Stimulated activated effector memory CD8-positive, alpha-beta T cell treated with anti-CD3 and anti-CD28 coated beads, Interleukin-12 subunit alpha, Interleukin-12 subunit beta, amount 100 ng/mL, for 72 hours (primary cell): Measurements from ENCODE around the gene SMARCD3.
A peak's percentile ranks its signal among the peaks of the same experiment; 100 is the strongest.

ENCODE experiments used
- ATAC-seq: fragments of 150-1000 bp; cut with Tn5 transposase; 2 replicates; pipeline ENCODE4 v1.10.0; 2021
- DNase-seq, 2 donors: peaks; one replicate each; pipeline ENCODE4 v3.0.0; 2021 to 2022; ENCODE audit warnings: low spot score in 2 of 2
- H3K27ac Mint-ChIP-seq: one replicate; pipeline ENCODE4 v1.8.0; 2022; ENCODE audit warnings: mild to moderate bottlenecking, mixed read lengths
- H3K36me3 Mint-ChIP-seq: one replicate; pipeline ENCODE4 v1.8.0; 2022; ENCODE audit warnings: mild to moderate bottlenecking, mixed read lengths
- H3K4me1 Mint-ChIP-seq: one replicate; pipeline ENCODE4 v1.8.0; 2022; ENCODE audit warnings: mixed read lengths
- H3K4me3 Mint-ChIP-seq: one replicate; pipeline ENCODE4 v1.8.0; 2022; ENCODE audit warnings: mild to moderate bottlenecking, mixed read lengths
- H3K9me3 Mint-ChIP-seq: one replicate; pipeline ENCODE4 v1.8.0; 2022; ENCODE audit warnings: mixed read lengths

Gene SMARCD3

GRCh38 chr7:151256410-151257045 is 8.0 kb upstream of the SMARCD3 start:
- ATAC-seq (no peak), DNase-seq (no peak)
- Mint-ChIP-seq H3K27ac (peak overlapping the region; percentile 35), H3K4me1 (peaks cover 9% of the 10 kb centered on the region), H3K36me3 (peaks cover 5% of the 10 kb centered on the region), H3K4me3 (no peak overlapping the region), H3K9me3 (no peaks in the 10 kb centered on the region)

GRCh38 chr7:151255390-151255789 is 6.9 kb upstream of the SMARCD3 start:
- Mint-ChIP-seq H3K36me3 (peaks cover 5% of the 10 kb centered on the region), H3K4me3 (no peak overlapping the region), H3K9me3 (no peaks in the 10 kb centered on the region), H3K4me1 (peaks cover 20% of the 10 kb centered on the region), H3K27ac (peak overlapping the region; percentile 64)
- DNase-seq (no peak), ATAC-seq (no peak)

GRCh38 chr7:151254851-151255250 is 6.4 kb upstream of the SMARCD3 start:
- Mint-ChIP-seq H3K9me3 (no peaks in the 10 kb centered on the region), H3K4me3 (no peak overlapping the region), H3K36me3 (peaks cover 5% of the 10 kb centered on the region), H3K27ac (peak overlapping the region; percentile 64), H3K4me1 (peaks cover 22% of the 10 kb centered on the region)
- DNase-seq, result no peak
- ATAC-seq, result no peak

GRCh38 chr7:151254316-151254715 is 5.8 kb upstream of the SMARCD3 start:
- H3K9me3 Mint-ChIP-seq, result no peaks in the 10 kb centered on the region
- H3K4me3 Mint-ChIP-seq, result no peak overlapping the region
- DNase-seq (no peak), ATAC-seq (no peak)
- no peak overlapping the region for H3K27ac Mint-ChIP-seq
- H3K4me1 Mint-ChIP-seq, result peaks cover 25% of the 10 kb centered on the region
- H3K36me3 Mint-ChIP-seq, result peaks cover 5% of the 10 kb centered on the region

GRCh38 chr7:151252961-151253711 is 4.6 kb upstream of the SMARCD3 start:
- Mint-ChIP-seq H3K27ac (no peak overlapping the region), H3K9me3 (no peaks in the 10 kb centered on the region), H3K4me1 (peaks cover 35% of the 10 kb centered on the region), H3K4me3 (peak overlapping the region; percentile 83), H3K36me3 (peaks cover 5% of the 10 kb centered on the region)
- DNase-seq (no peak), ATAC-seq (no peak)

GRCh38 chr7:151252561-151252835 is 4.0 kb upstream of the SMARCD3 start:
- Mint-ChIP-seq H3K4me1 (peaks cover 41% of the 10 kb centered on the region), H3K36me3 (peaks cover 5% of the 10 kb centered on the region), H3K4me3 (peak overlapping the region; percentile 83), H3K9me3 (no peaks in the 10 kb centered on the region), H3K27ac (no peak overlapping the region)
- DNase-seq (no peak), ATAC-seq (no peak)

GRCh38 chr7:151251689-151252560 is 3.4 kb upstream of the SMARCD3 start:
- peak; percentile 29 for ATAC-seq
- no peak overlapping the region for H3K27ac Mint-ChIP-seq

GRCh38 chr7:151251328-151251688 is 2.8 kb upstream of the SMARCD3 start:
- Mint-ChIP-seq H3K4me1 (peaks cover 51% of the 10 kb centered on the region), H3K9me3 (no peaks in the 10 kb centered on the region), H3K4me3 (peak overlapping the region; percentile 83), H3K27ac (no peak overlapping the region), H3K36me3 (peaks cover 4% of the 10 kb centered on the region)
- ATAC-seq (no peak), DNase-seq (no peak)

More at GRCh38 chr7:151251689-151252560, 3.4 kb upstream of the SMARCD3 start:
- peak overlapping the region; percentile 83 for H3K4me3 Mint-ChIP-seq
- no peak for DNase-seq
- no peaks in the 10 kb centered on the region for H3K9me3 Mint-ChIP-seq
- peaks cover 5% of the 10 kb centered on the region for H3K36me3 Mint-ChIP-seq
- H3K4me1 Mint-ChIP-seq, result peaks cover 44% of the 10 kb centered on the region

GRCh38 chr7:151250181-151251132 is 2.0 kb upstream of the SMARCD3 start:
- no peak for DNase-seq
- peak overlapping the region; percentile 83 for H3K4me3 Mint-ChIP-seq

GRCh38 chr7:151249732-151250072 is 1.2 kb upstream of the SMARCD3 start:
- Mint-ChIP-seq H3K9me3 (no peaks in the 10 kb centered on the region), H3K4me3 (peak overlapping the region; percentile 83), H3K27ac (peak overlapping the region; percentile 41), H3K36me3 (peaks cover 7% of the 10 kb centered on the region), H3K4me1 (peaks cover 59% of the 10 kb centered on the region)
- DNase-seq (no peak), ATAC-seq (no peak)

More at GRCh38 chr7:151250181-151251132, 2.0 kb upstream of the SMARCD3 start:
- ATAC-seq, result no peak
- peaks cover 56% of the 10 kb centered on the region for H3K4me1 Mint-ChIP-seq
- no peaks in the 10 kb centered on the region for H3K9me3 Mint-ChIP-seq
- peaks cover 7% of the 10 kb centered on the region for H3K36me3 Mint-ChIP-seq
- H3K27ac Mint-ChIP-seq, result no peak overlapping the region

- peaks cover 62% of the 10 kb centered on the region for H3K4me1 Mint-ChIP-seq
- ATAC-seq (peak; percentile 35), DNase-seq (peak in 1 of 2 donors; percentile 27)
- H3K9me3 Mint-ChIP-seq, result no peaks in the 10 kb centered on the region
- H3K27ac Mint-ChIP-seq, result peak overlapping the region; percentile 41
- peaks cover 7% of the 10 kb centered on the region for H3K36me3 Mint-ChIP-seq
- peak overlapping the region; percentile 83 for H3K4me3 Mint-ChIP-seq
Observed at GRCh38 chr7:151249034-151249731, 689 bp upstream of the SMARCD3 start.

GRCh38 chr7:151247611-151248345 is 716 bp downstream of the SMARCD3 start:
- peak overlapping the region; percentile 83 for H3K4me3 Mint-ChIP-seq
- peaks cover 7% of the 10 kb centered on the region for H3K36me3 Mint-ChIP-seq
- ATAC-seq, result no peak
- DNase-seq, result no peak
- H3K4me1 Mint-ChIP-seq, result peaks cover 76% of the 10 kb centered on the region
- no peaks in the 10 kb centered on the region for H3K9me3 Mint-ChIP-seq
- peak overlapping the region; percentile 61 for H3K27ac Mint-ChIP-seq

GRCh38 chr7:151246851-151247580 is 1.5 kb downstream of the SMARCD3 start:
- Mint-ChIP-seq H3K27ac (no peak overlapping the region), H3K36me3 (peaks cover 7% of the 10 kb centered on the region), H3K4me3 (peak overlapping the region; percentile 83), H3K4me1 (peaks cover 72% of the 10 kb centered on the region), H3K9me3 (no peaks in the 10 kb centered on the region)
- no peak for ATAC-seq
- DNase-seq, result no peak
